ENCODE data around the gene BBLN. TPM values are rescaled to one million over a fixed set of nuclear protein-coding genes. Genes with fewer than 3 reads are reported as not detected.

The BBLN gene
- total RNA-seq, 1 experiment from 2014 or later, result 74.9 TPM

GRCh38 chr9:128163523-128164306, 3.6 kb downstream of the BBLN start:
- peaks cover 15 to 58% (median 38%) of the 10 kb centered on the region in 3 experiments for H3K36me3 Mint-ChIP-seq (ENCODE audit: insufficient read depth in 1 of 3, low read depth in 3 of 3)
- no peaks in the 10 kb centered on the region for H3K79me2 ChIP-seq (ENCODE audit: insufficient read depth, low read length)

More at GRCh38 chr9:128163523-128164306, 3.6 kb downstream of the BBLN start:
- no peak overlapping the region for H3K4me2 ChIP-seq (ENCODE audit: insufficient read depth, insufficient read length, low read length)
- H3K23me2 ChIP-seq (ENCODE audit: insufficient read length, low read depth, low read length, poor library complexity, severe bottlenecking), result peaks cover 7% of the 10 kb centered on the region
- H3K4me1 Mint-ChIP-seq, result peaks cover 6 to 8% of the 10 kb centered on the region in 2 experiments
- H2BK20ac ChIP-seq (ENCODE audit: low read depth, low read length, poor library complexity, severe bottlenecking), result no peak overlapping the region
- no peak overlapping the region for H4K91ac ChIP-seq (ENCODE audit: insufficient read length, low read depth, low read length)
- H2BK15ac ChIP-seq (ENCODE audit: low read depth, low read length), result no peak overlapping the region
- H4K8ac ChIP-seq (replicated peaks; ENCODE audit: insufficient read length, low read depth, low read length), result no peak overlapping the region
- no peak overlapping the region; a peak in 1 of 7 replicates for H3K27ac Mint-ChIP-seq
- no peak overlapping the region for H3T11ph ChIP-seq (ENCODE audit: low read length)
- H3K56ac ChIP-seq (ENCODE audit: insufficient read length, low read depth, low read length), result no peak overlapping the region
- WGBS (ENCODE audit: extremely low coverage, insufficient read length, low lambda C conversion rate), result no CpG with 5 or more reads among the region's 10 CpGs
- no peak overlapping the region for H4K5ac ChIP-seq (ENCODE audit: insufficient read length, low read depth, low read length)
- no peaks in the 10 kb centered on the region for H4K20me1 ChIP-seq (ENCODE audit: control insufficient read depth, insufficient read depth, insufficient read length)
- no peaks in the 10 kb centered on the region for H3K27me3 ChIP-seq (ENCODE audit: insufficient read depth, low read length)
- H3K4me1 ChIP-seq (ENCODE audit: insufficient read depth, low read length), result no peaks in the 10 kb centered on the region; the same call in 1 of the 2 replicates
- no peak for DNase-seq
- H3K23ac ChIP-seq (ENCODE audit: insufficient read length, low read depth, low read length), result no peak overlapping the region
- no peak overlapping the region for H2AK5ac ChIP-seq (ENCODE audit: insufficient read length, low read length)
- no peaks in the 10 kb centered on the region for H3K27me3 Mint-ChIP-seq (ENCODE audit: low read depth)
- H3K79me1 ChIP-seq (ENCODE audit: insufficient read depth, low read depth, low read length, poor library complexity, severe bottlenecking), result no peaks in the 10 kb centered on the region
- no peak overlapping the region for H2BK120ac ChIP-seq (ENCODE audit: low read depth, low read length, poor library complexity, severe bottlenecking)
- no peaks in the 10 kb centered on the region for H3K9me3 ChIP-seq (ENCODE audit: control insufficient read depth, low read depth, low read length)
- H3K14ac ChIP-seq (ENCODE audit: insufficient read depth, low read length), result no peak overlapping the region
- no peak overlapping the region for H3K4me3 Mint-ChIP-seq
- TF ChIP-seq CTCF (conservative IDR thresholded peaks at IDR 0.05), result no peak
- H3K4ac ChIP-seq (ENCODE audit: low read depth, low read length), result no peak overlapping the region
- H3K18ac ChIP-seq (ENCODE audit: insufficient read length, low read depth, low read length), result no peak overlapping the region
- no peak overlapping the region for H2BK12ac ChIP-seq (ENCODE audit: insufficient read length, low read depth, low read length)
- no peak overlapping the region for H3K27ac ChIP-seq (ENCODE audit: insufficient read length, low read depth, low read length)
- H2AFZ ChIP-seq (ENCODE audit: low read length), result no peak overlapping the region
- H2BK5ac ChIP-seq (ENCODE audit: insufficient read length, low read length), result no peak overlapping the region
- no peak overlapping the region for H3K9ac ChIP-seq (ENCODE audit: extremely low read depth, insufficient read length, low read length)
- no peaks in the 10 kb centered on the region for H3K9me3 Mint-ChIP-seq
